ENCODE results near the gene STON1.

DNA sequence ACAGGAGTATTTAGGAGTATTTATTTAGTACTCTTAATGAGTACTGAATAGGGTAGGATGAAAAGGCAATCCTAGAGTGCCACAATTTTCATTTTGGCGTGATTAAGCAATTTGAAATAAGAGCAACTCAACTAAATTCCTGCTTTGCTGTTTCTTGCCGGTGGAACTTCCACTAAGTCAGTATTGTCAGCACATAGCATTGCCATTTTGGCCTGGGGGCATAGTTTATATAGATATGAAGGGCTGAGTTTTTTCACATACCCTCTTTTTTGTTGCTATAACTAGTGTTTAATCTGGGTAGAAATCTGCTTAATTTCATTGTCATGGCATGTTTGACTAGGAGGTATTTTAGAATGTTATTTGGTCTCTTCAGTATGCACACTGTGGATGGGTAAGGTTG, 89.6 kb downstream of the STON1 start:
- TF ChIP-seq CTCF (IDR thresholded peaks at IDR 0.05) (no peak), POLR2A (IDR thresholded peaks at IDR 0.05) (no peak)

Data from breast epithelium (tissue), 3 donors.